Stimulated activated CD4-positive, alpha-beta T cell treated with anti-CD3 and anti-CD28 coated beads, TNF-alpha, amount 100 ng/mL, for 1 hour (primary cell): Measurements from ENCODE around the gene MRPL19.

Experiments used
- DNase-seq, 3 donors: peaks; one replicate each; pipeline ENCODE4 v3.0.0-alpha.2; 2020; ENCODE audit warnings: low read depth in 3 of 3, low spot score in 1 of 3

Gene MRPL19

DNA sequence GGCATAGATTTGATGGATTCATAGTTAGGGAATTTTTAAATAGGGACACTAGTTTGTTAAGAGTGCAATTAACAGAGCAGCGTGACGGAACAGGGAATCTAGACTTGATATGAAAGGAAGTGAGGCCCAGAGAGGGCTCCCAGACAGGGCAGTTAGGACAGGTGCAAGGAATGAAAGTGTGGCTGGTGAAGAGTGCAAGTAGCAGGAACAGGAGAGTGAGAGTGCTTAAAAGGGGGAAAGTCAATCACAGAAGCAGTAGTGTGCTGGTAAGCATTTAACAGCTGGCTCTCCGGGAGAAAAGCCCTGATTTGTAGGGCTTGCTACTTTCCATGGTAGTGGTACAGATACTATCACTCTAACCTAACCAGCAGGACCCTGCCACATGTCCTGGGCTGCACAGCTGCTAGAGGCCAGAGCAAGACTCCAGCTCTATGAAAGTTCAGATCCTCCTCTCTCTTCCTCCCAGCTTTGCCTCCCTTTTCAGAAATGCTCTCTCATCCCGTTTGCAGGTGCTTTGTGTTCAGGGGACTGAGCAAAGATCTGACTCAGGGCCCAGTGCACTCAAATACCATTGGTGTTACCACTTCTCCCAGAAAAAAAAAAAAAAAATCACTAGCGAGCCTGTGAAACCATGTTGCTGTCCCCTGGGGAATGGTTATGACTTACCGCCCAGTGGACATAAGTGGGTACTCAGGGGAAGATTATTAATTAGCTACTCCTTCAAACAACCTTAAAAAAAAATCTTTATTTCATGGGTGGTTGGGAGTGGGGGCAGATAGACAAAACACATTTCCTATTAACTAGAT, 82.2 kb downstream of the MRPL19 start:
- no peak for DNase-seq

DNA sequence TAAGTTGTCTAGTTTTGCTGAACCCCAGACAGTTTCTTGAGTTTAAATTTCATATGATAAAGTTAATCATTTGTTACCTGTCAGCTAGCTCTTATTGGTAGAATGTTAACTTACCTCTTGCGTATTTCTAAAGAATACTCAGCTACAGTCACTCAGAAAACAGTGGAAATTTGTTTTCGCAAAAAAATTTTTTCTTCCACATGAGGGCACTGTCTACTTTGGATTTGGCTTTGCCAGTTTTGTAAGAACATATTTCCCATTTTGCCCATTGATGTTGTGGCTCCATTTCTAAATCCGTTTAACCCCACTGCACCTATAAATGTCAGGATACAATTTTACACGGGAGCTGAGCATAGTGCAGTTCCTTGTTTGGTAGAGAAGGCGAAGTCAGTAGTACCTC, 83.3 kb downstream of the MRPL19 start:
- DNase-seq, result no peak

DNA sequence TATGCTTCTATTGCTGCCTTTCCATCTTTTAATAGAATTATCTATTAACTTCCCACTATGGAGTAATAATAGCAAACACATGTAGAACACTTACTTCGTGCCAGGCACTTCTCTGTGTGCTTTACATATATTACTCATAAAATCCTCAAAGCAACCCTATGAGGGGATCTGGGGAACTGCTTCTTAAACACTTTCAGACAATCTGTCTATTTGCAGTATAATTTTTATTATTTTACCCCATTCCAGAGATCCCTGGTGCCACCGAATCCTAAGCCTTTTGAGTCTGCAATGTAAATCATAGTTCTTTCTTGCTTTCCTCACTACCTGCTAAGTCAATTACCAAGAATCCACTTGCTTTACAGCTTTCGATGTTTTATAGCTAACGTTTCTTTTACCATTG, 89.7 kb downstream of the MRPL19 start:
- no peak for DNase-seq

DNA sequence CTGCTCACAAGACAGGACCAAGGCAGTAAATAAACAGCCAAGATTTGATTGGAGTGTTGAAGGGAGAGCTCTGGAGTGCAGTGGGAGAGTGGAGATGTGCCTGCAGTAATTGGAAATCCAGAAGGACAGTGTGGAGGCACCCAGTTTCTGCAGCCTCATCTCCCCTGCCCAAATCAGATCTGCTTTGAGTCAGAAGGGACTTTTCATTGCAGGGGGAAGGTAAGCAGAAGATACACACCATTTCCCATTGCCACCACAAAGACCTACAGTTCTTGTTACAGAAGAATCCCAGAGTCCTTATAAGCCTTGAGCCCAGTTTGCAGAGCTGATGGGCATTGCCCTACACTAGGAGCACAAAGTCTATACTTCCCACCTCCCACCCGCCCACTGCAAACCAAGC, 91.4 kb downstream of the MRPL19 start:
- no peak for DNase-seq
